Gastroesophageal sphincter (tissue), 3 donors: ENCODE measurements around the gene KLHL41.

Source experiments
- EP300 ChIP-seq: sonication (generic); formaldehyde crosslinking; IDR thresholded peaks from one replicate; pipeline ENCODE4 v1.6.1; 2017; ENCODE audit warnings: antibody characterized with exemption, mild to moderate bottlenecking
- TF ChIP-seq, protein P1 (sequence below), 4 experiments: fragments of 200-600 bp in 2 of 4; fragments of 450-650 bp in 2 of 4; sonication (generic) in 1 of 4; IDR thresholded peaks; one replicate each; pipeline ENCODE4 v1.5.1; 2017 to 2019; ENCODE audit warnings: antibody characterized with exemption in 4 of 4, mild to moderate bottlenecking in 2 of 4, moderate library complexity in 2 of 4

DNA sequence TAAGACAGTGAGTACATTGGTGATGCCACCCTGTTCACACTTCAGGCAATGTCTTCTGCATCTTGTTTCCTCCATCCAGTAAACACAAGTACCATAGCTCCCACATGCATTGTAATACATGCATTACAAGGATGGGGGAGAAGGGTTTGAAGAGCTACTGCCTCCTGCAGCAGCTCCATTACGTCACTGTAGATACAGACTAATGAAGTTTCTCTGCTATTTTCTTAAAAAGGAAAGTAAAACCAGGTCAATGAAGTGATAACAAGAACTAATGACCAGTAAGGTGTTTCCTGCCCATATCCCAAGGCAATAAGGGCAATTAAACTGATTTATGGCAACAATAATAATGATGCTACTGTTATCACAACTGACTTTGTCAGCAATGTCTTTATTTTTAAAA lies 48.4 kb upstream of the KLHL41 start:
- TF ChIP-seq, protein P1, sequence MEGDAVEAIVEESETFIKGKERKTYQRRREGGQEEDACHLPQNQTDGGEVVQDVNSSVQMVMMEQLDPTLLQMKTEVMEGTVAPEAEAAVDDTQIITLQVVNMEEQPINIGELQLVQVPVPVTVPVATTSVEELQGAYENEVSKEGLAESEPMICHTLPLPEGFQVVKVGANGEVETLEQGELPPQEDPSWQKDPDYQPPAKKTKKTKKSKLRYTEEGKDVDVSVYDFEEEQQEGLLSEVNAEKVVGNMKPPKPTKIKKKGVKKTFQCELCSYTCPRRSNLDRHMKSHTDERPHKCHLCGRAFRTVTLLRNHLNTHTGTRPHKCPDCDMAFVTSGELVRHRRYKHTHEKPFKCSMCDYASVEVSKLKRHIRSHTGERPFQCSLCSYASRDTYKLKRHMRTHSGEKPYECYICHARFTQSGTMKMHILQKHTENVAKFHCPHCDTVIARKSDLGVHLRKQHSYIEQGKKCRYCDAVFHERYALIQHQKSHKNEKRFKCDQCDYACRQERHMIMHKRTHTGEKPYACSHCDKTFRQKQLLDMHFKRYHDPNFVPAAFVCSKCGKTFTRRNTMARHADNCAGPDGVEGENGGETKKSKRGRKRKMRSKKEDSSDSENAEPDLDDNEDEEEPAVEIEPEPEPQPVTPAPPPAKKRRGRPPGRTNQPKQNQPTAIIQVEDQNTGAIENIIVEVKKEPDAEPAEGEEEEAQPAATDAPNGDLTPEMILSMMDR (IDR thresholded peaks at IDR 0.05) = no peak
- TF ChIP-seq EP300 = no peak
